ENCODE measurements around the gene FLRT2.

Gene FLRT2

DNA sequence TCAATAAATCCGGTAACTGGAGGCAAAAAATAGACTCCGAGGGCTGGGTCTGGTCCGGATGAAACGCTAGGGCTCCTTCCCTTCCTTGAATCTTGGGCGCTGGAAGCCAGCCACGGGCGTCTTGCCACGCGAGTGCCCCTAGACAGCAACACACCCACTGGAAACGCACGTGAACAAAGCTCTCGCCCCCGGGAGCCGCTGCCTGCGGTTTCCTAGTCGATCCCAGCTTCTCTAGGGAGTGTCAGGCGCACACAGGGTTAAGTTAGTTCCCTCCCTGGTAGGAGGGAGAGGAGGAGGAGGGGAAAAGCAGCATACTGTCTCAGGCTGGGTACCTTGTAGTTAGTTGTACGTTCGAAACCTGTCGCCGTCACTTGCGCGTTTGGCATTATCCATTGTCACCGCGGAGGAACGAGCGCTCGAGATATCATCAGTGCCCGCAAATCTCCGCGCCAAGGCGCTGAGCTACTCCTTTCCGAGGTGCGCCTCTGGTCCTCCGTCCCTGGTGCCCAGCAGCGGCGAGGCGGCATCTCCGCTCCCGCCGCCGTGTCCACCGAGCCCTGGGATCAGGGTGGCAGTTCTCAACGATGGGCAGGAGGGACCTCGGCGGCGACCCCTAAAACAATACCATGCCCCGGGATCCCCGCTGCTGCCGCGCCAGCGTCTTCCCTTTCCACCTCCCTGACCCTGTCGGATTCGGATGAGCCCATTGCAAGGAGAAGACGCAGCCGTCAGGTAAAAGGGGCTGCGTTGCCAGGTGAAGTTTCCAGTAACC lies at the start of gene FLRT2:
TSS of gene FLRT2 (plus strand) at position 342 of the 772 bp plus-strand sequence. CDS start 91,371 bp downstream, outside the sequence.
- DNase-seq, result no peak

DNA sequence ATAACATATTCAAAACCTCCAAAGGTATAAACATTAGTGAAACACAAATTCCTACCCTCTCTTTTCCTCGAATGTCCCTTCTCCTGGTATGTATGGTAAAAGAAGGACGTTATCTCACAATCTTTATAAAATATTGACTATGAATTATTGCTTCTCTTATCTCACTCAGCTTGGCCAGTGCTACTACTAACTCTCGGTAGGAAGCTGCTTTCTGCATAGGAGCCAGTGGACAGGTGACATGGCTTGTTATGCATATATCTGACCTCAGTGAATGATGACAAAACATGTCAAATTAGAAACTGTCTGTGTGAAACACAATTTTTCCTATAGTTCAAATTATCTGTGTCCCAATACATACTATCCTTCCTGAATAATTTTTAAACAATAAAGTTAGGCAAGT lies 48.5 kb upstream of the FLRT2 start:
- DNase-seq, result no peak

DNA sequence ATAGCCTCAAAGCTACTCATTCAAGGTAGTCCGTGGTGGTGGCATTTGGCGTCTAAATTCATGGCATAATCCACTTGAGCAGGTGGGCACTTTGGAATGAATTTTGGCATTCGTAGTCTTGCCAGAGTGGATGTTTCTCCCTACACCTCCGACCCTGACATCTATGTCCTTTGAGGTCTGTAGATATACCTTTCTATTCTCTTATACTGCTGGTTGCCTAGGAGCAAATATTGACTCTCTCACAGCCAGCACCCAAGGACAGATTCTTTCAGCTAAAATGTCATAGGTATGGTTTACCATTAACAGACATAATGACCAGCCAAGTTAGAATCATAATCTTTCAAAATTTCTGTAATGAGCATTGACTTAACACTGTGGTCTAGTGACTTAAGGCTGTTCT lies 47.4 kb upstream of the FLRT2 start:
- DNase-seq, result no peak

DNA sequence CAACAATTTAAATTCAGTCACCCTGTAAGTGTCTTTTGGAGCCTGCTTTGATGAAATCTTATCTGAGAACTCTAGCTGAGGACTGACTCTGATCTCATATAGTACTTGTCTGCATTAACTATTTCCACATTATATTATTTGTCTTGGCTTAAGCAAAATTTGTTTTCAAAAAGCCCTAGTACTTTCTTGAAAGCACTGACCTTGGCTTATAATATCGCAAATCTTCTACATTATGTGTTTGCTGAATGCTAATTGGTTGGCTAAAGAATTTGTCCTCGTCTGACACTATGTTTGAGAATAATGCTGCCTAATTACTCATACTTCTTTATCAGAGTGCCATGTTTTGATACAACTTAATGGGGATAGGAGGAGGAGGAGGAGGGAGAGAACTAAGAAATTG lies 46.9 kb upstream of the FLRT2 start:
- no peak for DNase-seq

DNA sequence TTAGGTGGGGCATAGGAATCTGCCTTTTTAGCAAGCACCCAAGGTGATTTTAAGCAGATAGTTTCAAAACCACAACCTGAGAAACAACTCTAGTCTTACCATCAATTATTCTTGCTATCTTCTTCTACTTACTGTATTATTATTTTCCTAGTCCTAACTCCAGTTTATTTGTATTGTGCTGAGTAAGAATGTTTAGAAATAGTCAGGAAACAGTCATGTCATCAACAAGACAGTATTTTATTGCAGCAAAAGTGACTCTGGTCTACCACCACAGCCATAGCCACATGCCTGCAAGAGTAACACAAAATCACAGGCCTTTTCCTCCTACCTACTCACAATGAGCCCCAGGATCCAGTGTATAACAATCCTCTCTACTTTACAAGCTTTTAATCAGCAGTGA lies 46.3 kb upstream of the FLRT2 start:
- DNase-seq, result no peak

GRCh38 chr14:85487215-85487614 lies 42.7 kb upstream of the FLRT2 start:
- no peak for DNase-seq

GRCh38 chr14:85501751-85502150 lies 28.2 kb upstream of the FLRT2 start:
- DNase-seq, result no peak

DNA sequence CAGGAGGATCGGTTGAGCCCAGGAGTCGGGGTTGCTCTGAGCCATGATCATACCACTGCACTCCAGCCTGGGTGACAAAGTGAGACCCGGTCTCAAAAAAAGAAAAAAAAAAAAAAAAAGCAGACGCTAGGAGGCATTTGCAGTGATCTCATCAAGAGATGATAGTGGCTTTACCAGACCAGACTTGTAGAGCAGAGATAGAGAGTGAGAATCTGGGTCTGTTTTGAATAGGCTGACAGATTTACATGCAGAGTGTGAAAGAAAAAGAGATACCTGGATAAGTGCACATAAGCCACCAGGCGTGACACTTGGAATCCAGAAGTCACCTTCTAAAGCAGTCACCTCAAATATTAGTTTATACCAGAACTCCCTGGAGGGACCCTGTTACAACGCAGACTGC lies 21.1 kb upstream of the FLRT2 start:
- no peak for DNase-seq

- DNase-seq, result no peak
Observed at GRCh38 chr14:85512451-85512850, 17.5 kb upstream of the FLRT2 start.

- no peak for DNase-seq
Observed at GRCh38 chr14:85514487-85514886, 15.5 kb upstream of the FLRT2 start.

- no peak for DNase-seq
Observed at GRCh38 chr14:85516239-85517113, 13.5 kb upstream of the FLRT2 start.

DNA sequence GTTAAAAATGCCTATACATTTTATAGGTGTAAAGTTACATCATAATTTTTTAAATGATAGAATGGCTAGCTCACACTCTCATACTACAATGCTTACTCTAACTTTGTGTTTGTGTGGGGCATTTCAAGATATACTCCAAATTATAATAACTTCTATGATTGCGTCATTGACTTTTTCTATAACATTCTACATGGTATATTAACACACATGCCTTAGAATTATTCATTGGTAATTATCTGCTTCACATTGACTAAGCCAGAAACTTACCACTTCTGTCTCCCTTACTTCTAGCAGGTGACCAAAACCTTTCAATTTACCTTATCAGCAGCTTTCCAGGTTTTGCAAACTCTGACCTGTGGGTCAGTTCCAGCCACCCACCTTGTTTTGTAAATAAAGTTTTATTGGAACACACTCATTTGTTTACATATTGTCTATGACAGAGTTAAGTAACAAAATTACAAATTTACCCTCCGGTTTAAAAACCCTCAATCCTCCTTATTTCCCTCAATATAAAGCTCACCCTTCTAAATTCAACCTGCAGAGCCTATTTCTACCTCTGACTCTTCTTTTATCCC lies 12.7 kb upstream of the FLRT2 start:
- DNase-seq, result no peak

DNA sequence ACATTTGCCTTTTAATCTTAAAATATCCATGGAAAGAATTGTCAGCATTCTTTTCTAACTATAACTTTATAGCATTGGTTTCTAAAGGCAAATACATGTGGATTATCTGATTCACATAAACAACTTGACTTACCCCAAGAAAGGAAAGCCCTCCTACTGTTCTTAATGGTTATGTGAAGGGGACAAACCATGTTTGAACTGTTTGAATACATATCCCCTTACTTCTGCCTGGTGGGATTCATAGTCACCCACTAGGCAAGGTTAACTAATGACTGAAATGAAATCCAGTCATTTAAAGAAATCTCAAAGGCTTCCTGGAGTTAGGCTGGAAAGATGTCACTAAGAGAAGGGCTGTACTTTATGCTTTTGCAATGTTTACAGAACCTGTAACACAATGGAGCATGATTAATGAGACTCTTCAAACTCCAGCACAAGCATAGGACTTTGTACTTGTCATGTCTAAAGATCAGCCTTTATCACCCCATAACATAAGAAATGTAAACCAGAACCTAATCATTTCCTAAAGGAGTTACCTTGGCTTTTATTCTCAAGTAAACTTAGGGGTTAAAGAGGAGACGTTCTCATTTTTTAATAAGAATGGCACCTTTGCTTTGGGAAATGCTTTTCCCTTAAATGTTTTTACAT lies 10.2 kb upstream of the FLRT2 start:
- no peak for DNase-seq

GRCh38 chr14:85520581-85520980 lies 9.4 kb upstream of the FLRT2 start:
- no peak for DNase-seq

DNA sequence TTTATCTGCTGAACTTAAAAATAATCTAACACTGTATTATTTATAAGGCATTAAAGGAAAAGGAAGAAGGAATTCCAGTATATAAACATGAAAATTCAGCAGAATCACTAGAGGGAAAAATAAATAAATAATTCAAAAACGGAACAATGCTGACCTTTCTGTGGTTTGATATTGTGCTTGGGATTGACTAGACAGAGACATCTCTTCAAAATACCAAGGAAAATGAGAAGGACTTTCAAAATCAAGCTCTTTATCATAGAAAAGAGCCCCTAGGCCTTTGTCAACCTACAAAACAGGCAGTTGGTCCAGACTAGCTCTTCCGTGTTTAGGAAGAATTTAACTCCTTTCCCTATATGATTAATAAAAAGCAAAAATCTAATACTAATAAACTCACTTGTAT lies 6.3 kb upstream of the FLRT2 start:
- no peak for DNase-seq

DNA sequence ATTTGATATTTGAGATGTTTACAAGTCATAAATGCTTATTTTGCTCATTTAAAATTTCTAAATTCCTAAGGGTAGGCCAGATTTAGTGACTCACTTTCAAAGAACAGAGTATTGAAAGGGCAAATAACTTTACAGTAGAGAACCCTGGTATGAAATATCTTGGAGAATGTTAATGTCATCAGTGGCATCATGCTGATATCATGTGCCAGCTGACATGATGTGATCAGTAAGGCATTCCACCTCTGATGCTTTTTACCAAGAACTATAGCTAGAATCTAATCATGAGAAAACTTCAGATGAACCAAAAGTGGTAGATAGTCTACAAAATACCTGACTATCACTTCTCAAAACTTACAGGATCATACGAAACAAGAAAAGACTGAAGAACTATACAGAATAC lies 2.9 kb upstream of the FLRT2 start:
- DNase-seq, result no peak

DNA sequence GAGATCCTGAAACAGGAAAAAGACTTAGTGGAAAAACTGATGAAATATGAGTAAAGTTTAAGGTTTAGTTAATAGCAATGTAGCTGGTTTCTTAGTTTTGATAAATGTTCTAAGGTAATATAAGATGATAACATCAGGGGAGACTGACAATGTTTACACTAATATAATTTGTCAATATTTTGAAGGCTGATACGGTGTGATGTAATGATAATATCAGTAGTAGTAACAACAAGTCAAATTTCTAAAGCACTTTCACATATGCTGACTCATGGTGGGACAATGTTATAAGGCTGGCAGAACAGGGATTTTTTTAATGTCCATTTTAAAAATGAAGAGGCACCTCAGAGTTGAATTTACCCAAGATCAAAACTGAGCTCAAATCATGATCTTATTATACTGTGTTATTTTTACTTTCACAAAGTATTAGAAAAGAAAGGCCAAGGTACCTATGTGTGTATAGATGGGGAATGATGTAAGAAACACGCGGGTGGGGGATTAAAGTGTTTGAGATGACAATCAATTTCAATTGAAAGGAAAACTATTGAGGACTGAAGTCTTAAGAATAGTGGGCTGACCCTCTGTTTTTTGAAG lies 2.4 kb upstream of the FLRT2 start:
- no peak for DNase-seq

GRCh38 chr14:85528080-85528896 lies 1.7 kb upstream of the FLRT2 start:
- no peak for DNase-seq

- DNase-seq, result no peak
Observed at GRCh38 chr14:85528897-85529631, 880 bp upstream of the FLRT2 start.

DNA sequence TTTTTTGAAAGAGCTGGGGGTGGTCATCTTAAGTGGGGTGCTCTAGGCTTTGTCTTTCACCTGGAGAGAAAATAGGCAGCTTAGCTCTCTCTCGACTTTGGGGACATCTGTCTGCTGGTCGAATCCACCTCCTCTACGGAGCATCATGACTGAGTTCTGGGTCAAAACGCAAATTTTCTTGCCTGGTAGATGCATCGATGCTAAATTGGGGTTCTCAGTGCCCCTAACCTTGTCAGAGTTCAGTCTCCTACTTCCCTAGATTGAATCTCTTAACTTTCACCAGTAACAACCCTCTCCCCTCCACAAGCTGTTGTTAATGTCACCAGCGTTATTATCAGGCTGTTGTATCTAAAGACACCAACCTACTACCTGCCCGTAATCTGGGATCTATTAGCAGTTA lies 682 bp downstream of the FLRT2 start:
- DNase-seq, result no peak

DNA sequence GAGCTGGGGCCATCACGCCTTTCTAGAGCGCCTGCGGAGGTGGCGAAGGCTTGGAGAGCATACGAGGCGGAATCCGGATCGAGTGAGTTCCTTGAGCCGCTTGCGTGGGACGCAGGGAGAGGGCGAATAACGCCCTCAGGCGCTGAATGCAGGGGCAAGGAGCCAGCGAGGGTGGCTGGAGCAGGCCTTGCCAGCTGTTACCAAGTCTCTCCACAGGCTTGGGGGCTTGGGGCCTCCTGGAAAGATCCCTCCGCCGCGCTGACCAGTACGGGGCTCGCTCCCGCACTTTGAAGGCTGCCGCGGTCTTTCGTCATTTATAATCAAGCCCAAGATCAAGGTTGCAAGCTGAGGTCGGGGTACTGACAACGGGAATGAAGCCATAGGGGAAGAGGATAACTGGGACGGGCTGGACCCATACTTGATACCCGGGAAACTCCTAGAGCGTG lies 1.2 kb downstream of the FLRT2 start:
- DNase-seq, result no peak

Data from activated CD4-positive, CD25-positive, alpha-beta regulatory T cell (primary cell).